ENCODE results near the gene AVPR2.

The AVPR2 gene

DNA sequence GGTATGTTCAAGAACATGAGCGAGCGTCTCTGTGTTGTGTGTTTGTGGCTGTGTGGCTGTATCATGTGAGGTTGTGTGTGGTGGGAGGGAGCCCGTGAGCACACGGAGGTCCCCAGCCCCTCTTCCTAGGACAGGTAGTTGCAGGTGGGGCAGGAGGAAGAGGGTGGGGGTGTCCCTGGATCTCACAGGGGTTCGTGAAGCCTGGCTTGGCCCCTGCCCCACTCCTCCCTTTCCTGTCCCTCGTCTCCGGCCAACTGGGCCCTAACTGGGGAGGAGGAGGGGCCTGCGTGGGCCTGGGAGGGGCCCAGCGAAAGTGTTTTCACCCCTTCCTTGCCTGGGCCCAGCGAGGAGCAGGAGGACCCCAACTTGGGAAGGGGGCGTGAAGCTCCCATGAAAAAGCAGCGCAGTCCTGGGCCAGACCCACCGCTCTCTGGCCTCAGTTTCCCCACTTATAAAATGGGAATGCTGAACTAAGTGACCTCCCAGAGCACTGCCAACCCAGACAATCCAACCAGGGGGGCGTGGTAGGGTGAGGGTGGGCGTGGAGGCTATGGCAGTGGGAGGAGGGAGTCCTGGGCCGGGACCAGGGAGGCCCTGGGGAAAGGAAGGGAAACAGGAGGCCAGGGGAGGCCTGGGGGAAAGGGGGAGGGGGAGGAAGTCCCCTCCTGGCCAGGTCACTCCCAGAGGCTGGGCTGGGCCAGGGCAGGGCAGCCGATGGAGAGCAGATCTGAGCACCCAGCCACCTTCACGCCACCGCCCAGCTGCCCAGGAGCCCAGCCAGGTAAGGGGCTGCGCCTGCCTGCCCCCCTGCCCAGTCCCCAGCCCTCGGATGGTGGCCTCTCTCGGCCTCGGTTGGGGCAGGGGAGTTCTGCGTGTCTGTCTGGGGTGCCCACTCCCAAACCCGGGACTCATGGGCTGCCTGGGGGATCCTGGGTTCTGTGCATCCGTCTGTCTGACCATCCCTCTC is at the start of gene AVPR2:
AVPR2 (plus strand) TSS at position 683 of the 967 bp plus-strand sequence. CDS start 473 bp downstream, outside the sequence.
- in situ Hi-C loops (cut with MboI; ENCODE audit: low sequenced_read_pairs): no loop called here

GRCh38 chrX:153854702-153855101 is 49.8 kb upstream of the AVPR2 start:
- in situ Hi-C loops (cut with MboI; ENCODE audit: low sequenced_read_pairs): no loop called here

DNA sequence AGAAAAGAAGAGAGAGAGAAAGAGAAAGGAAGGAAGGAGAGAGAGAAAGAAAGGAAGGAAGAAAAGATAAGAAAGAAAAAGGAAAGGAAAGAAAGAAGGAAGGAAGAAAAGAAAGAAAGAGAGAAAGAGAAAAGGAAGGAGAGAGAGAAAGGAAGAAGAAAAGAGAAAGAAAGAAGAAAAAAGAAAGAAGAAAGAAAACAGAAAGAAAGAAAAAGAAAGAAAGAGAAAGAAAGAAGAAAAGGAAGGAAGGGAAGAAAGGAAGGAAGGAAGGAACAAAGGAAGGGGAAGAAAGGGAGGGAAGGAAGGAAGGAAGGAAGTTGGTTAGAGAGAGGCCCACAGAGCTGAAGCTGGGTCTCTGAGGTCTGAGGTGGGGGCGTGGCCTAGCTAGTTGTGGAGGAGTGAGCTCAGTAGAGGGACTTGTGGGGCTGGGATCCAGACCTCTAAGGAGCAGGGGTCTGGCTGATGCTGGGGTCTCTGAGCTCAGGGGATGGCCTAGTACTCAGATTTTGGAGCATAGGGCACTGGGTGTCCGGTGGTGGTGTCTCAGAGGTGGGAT is 47.0 kb upstream of the AVPR2 start:
- in situ Hi-C loops (cut with MboI; ENCODE audit: low sequenced_read_pairs): no loop called here

DNA sequence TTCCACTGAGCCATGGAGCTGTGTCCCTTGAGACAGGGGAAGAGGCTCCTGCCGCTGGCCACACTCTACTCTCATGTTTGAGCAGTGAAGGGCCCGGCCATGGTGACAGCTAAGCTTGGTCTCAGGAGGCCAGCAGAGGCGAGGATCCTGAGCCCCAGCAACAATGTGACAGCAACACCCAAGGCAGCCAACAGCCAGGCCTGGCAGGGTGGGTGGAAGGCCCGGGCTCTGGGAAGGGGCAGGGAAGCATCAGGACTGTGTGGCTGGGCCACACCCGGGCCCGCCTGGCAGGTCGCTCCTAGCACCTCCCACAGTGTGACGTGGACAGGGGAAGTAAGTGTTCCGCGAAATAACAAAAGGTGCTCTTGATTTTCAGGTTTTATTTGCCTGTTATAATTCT is 43.3 kb upstream of the AVPR2 start:
- in situ Hi-C loops (cut with MboI; ENCODE audit: low sequenced_read_pairs): no loop called here

DNA sequence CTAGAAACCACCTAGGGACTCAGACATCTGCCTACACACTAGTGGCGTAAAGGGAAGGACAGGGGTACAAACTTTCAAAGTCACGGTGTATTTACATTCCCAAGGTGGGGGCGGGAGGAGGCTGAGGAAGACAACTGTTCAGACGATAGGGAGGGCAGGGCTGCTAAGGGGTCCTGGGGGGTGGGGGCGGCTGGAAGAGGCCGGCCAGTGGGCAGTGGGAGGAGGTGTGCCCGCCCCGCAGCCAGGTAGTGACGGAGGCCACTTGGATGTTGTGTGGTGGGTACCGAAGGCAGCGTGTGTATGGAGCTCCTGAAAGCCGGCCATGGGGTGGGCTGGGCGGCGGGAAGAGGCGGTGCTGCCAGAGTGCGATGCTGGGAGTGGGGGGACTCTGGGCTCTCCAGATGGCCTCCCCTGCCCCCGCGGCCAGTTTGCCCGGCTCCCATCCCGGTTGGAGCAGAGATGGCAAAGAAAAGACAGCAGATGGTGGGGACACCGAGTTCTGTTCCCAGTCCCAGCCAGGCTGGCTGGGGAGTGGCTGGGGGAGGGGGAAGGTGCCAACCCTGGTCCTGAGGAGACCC is 42.7 kb upstream of the AVPR2 start:
- in situ Hi-C loops (cut with MboI; ENCODE audit: low sequenced_read_pairs): no loop called here

DNA sequence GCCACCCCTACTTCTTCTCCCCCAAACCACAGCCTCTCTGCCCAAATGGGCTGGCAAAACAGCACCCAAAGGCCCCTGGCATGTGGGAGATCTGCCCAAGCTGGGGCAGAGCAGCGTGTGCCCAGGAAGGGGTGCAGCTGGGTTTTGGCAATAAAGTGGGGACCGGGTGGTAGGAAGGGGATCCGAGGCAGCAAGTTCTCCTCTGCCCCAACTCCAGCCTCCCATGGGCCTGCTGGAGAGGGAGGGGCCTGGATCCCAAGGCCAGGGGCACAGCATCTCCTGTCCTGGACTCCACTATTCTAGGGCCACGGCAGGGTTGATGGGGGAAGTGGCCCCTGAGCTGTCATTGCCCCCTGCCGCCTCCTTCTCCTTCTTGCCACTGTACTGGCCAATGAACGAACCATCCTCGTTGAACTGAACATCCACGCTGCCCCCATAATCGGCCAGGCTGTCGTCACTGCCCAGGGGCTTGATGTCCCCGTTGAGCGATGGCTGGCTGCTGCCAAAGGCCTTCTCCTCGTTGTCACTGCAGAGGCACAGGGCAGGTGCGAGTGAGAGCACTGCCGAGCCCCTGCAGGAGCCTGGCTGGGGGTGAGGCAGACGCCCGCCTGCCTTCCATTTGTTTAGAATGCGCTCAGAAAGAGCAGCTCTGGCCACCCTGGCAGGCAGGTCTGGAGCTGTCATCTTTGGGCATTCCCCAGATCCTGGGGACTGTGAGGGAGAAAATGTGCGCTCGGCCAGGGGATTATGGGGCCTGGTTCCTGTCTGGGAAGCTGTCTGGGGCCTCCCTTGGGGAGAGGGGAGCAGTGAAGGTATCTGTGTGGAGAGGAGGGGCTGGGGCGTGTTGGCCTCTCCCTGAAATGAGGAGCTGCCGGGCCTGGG is 41.9 kb upstream of the AVPR2 start:
- in situ Hi-C loops (cut with MboI; ENCODE audit: low sequenced_read_pairs): no loop called here

DNA sequence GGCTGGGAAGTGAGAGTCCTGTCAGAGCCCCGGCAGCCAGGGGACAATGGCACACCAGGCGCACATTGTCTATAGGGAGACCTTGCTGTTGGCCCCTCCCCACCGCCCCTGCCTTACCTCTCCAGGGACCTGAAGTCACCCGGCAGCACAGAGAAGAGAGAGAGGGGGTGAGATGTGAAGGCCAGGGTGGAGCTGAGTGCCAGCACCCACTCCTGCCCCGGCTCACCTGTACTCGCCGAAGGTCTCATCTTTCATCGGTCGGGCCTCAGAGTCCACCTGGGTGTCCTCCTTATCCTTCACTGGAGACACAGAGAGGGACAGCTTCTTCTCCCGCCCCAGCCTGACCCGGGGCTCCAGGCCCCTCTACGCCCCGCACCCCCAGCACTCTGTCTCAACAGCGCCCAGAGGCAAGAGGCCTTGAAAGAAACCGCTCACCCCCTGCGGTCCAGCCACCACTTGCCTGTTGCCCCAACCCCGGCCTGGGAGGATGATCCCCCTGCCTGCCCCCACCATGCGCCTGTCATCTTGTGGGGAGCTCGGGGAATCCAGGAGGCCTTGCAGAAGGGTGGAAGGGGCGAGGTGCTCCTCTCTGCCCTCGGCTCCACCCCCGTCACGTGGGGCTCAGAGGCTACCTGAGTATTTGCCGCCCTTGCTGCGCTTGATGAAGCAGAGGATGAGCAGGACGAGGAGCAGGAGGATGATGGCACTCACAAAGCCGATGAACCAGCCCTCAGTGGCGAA is 41.1 kb upstream of the AVPR2 start:
- in situ Hi-C loops (cut with MboI; ENCODE audit: low sequenced_read_pairs): no loop called here

GRCh38 chrX:153864101-153864500 is 40.4 kb upstream of the AVPR2 start:
- in situ Hi-C loops (cut with MboI; ENCODE audit: low sequenced_read_pairs): no loop called here

DNA sequence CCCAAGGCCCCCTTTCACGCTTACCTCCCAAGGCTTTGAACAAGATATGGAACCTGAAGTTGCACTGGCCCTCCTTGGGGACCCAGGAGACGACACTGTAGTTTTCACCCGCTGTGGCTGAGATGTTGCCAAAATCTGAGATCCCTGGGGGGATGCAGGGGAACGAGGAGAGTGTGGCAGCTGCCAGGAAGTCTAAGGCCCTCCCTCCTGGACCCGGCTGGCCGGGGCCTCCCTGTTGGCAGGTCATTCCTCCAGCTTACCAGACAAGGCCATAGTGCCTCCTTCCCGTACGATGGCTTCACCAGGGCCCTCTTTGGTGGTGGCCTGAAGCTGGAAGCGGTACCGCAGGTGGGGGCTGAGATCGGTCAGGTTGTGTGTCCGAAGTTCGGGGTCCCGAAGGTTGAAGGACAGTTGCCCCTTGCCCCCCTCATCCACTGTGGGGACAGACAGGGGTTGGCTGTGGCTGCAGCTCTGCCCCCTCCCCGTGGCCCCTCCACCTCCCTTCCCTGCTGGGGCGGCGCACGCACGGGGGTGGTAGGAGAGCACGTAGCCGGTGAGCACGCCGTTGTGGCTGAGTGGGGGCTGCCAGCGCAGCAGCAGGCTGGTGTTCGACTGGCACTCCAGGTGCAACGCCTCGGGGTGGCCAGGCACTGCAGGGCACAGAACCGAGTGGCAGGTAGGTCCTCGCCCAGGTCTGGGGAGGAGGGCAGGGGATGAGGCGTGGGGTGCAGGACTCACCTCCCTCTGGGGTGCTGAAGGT is 39.7 kb upstream of the AVPR2 start:
- in situ Hi-C loops (cut with MboI; ENCODE audit: low sequenced_read_pairs): no loop called here

- in situ Hi-C loops (cut with MboI; ENCODE audit: low sequenced_read_pairs): no loop called here
Measured at GRCh38 chrX:153865321-153865580, 39.2 kb upstream of the AVPR2 start.

DNA sequence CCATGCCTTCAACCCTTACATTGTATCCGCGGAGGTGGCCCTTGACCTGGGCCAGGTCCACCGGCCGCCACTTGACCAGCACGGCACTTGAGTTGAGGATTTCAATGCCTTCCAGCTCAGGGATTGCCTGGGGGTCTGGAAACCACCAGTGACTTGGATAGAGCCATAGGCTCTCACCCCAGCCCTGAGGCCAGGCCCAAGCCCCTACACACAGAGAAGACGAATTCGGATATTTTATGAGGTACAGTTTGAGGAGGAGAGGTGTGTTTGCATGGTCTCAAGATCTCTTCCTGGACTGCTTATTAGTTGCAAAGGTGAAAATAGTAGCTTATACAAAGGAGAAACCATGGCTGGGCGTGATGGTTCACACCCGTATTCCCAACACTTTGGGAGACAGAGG is 38.8 kb upstream of the AVPR2 start:
- in situ Hi-C loops (cut with MboI; ENCODE audit: low sequenced_read_pairs): no loop called here

GRCh38 chrX:153866302-153867019 is 38.0 kb upstream of the AVPR2 start:
- in situ Hi-C loops (cut with MboI; ENCODE audit: low sequenced_read_pairs): no loop called here

DNA sequence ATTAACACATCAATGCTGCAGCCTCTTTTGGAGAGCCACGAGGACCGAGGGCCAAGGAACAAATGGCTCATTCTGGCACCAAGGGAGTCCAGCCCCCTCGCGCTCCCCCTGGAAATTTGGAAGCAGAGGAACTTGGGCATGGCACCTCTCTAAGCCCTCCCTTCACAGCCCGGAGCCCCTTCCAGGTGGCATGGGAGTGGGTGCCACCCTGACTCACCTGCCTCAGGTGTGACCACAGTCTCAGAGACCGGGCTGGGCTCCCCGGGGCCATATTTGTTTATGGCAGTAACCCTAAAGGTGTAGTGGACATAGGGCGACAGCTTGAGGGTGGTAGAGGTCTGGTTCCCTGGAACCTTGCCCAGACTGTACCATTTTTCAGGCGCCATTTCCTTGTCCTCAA is 37.3 kb upstream of the AVPR2 start:
- in situ Hi-C loops (cut with MboI; ENCODE audit: low sequenced_read_pairs): no loop called here

DNA sequence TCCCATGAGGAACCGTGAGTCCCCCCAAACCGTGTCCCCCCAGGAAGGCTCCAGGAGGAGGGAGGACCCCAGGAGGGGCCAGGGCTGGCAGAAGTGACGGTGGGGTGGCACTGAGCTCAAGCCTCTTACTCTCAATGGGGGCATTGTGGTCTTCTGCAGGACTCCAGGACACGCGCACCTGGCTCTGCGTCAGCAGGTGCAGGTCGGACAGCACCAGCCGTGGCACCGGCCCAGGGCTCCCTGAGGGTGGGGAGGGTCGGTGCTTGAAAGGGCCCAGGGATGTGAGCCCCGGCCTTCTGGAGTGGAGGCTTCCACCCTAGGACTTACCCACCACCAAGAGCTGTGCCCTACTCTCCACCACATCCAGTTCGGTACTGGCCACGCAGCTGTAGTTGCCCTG is 36.8 kb upstream of the AVPR2 start:
- in situ Hi-C loops (cut with MboI; ENCODE audit: low sequenced_read_pairs): no loop called here

- in situ Hi-C loops (cut with MboI; ENCODE audit: low sequenced_read_pairs): no loop called here
Measured at GRCh38 chrX:153868576-153869472, 35.6 kb upstream of the AVPR2 start.

DNA sequence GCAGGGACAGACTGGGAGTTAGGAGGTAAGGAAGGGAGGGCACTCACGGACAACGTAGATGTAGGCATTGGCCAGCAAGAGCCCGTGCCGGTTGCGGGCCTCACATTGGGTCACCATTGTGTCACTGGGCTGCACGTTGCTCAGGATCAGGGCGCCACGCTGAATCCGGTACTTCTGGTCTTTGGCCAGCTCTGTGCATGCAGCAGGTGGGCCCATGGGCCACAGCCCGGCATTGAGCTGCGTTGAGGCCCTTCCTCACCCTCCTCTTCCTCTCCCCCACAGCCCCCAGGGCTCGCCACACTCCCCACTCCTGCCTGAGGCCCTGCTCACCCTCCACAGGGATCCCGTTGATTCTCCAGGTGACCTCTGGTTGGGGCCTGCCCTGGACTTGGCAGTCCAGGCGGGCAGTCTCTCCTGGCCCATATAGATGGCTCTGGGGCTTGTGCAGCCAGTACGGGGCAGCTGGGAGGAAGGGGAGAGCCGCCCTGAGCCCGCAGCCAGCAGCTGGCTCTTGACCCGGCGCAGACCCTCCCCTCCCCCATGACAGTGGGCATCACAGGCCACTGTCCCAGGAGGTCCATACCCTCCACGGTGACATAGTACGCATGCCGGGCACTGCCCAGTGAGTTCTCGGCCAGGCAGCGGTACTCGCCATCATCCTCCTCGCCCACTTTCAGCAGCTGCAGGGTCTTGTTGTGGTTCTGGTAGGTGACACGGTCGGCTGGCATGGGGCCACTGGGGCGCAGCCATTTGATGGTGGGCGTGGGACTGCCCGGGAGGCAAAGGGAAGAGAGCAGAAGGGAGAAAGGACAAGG is 34.8 kb upstream of the AVPR2 start:
- in situ Hi-C loops (cut with MboI; ENCODE audit: low sequenced_read_pairs): no loop called here

DNA sequence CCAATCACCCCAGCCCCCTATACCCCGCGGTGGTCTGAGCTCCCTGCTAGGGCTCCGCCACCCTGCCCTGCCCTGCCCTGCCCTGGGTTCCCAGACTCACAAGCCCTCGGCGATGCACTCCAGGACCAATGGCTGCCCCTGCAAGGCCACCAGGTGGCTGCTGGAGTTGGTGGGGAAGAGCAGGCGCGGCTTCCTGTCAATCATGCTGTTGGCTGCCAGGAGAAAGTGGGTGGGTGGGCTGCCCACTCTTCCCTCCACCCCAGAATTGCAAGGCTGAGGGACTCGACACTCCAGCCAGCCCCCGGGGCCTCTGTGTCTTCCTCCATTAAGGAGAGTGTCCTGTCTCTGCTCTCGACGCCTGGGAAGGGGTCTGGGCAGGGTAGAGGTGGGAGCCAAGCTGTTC is 34.2 kb upstream of the AVPR2 start:
- in situ Hi-C loops (cut with MboI; ENCODE audit: low sequenced_read_pairs): no loop called here

Measured in hTERT RPE-1 (cell line).